Fibroblast of the aortic adventitia (primary cell): ENCODE measurements around the gene KIF5B. TPM values are rescaled to one million over a fixed set of nuclear protein-coding genes. Genes with fewer than 3 reads are reported as not detected.
"Not testable (repeated sequence)": the region's sequence is repeated elsewhere in the genome, so short reads cannot be mapped to it uniquely, and the experiment has no call there.

Experiments used
- DNase-seq: peaks from one replicate; pipeline ENCODE4 v3.0.0-alpha.2; 2010; ENCODE audit warnings: low read depth
- H3K4me3 ChIP-seq: 2 replicates; pipeline ENCODE4 v1.5.1; 2011; ENCODE audit warnings: low read depth, mild to moderate bottlenecking, control low read depth, low read length, moderate library complexity
- CTCF ChIP-seq: IDR thresholded peaks from 2 replicates; pipeline ENCODE4 v1.5.1; 2011; ENCODE audit warnings: mild to moderate bottlenecking, low read length, control low read depth, inconsistent platforms; ENCODE audit not compliant: insufficient read depth
- total RNA-seq: library from RNA; depleted of rRNA; stranded (reverse); fragments of >200 nt; gene quantifications from 2 replicates; pipeline ENCODE4 v1.2.3, GENCODE V29; 2012; ENCODE audit warnings: low replicate concordance

Gene KIF5B
- total RNA-seq, 1 donor: 169 TPM

GRCh38 chr10:32060347-32060746 is 4.1 kb upstream of the KIF5B start:
- no peak for DNase-seq
- no peak for TF ChIP-seq CTCF
- no peak overlapping the region for H3K4me3 ChIP-seq

- H3K4me3 ChIP-seq: no peak overlapping the region
- no peak for DNase-seq
- no peak for TF ChIP-seq CTCF
Measured at GRCh38 chr10:32059472-32059871, 3.2 kb upstream of the KIF5B start.

GRCh38 chr10:32057036-32057372 is 779 bp upstream of the KIF5B start:
- no peak for DNase-seq

GRCh38 chr10:32055478-32056135 is 618 bp downstream of the KIF5B start:
- peak; percentile 28 for TF ChIP-seq CTCF
- peak; percentile 52 for DNase-seq

More at GRCh38 chr10:32057036-32057372, 779 bp upstream of the KIF5B start:
- no peak for TF ChIP-seq CTCF
- H3K4me3 ChIP-seq: peak overlapping the region; percentile 84

GRCh38 chr10:32054094-32054493 is 2.1 kb downstream of the KIF5B start:
- peak; percentile 83 for DNase-seq
- TF ChIP-seq CTCF: no peak
- H3K4me3 ChIP-seq: peak overlapping the region; percentile 84

More at GRCh38 chr10:32055478-32056135, 618 bp downstream of the KIF5B start:
- peak overlapping the region; percentile 84 for H3K4me3 ChIP-seq

- H3K4me3 ChIP-seq: peak overlapping the region; percentile 84
- not testable (repeated sequence) for DNase-seq
Measured at GRCh38 chr10:32053392-32053791, 2.8 kb downstream of the KIF5B start.

- no peak overlapping the region for H3K4me3 ChIP-seq
- no peak for DNase-seq
- no peak for TF ChIP-seq CTCF
Measured at GRCh38 chr10:32051926-32052325, 4.3 kb downstream of the KIF5B start.
